H1 (cell line): ENCODE data around the gene ANKMY2. TPM values are rescaled to one million over a fixed set of nuclear protein-coding genes. Genes with fewer than 3 reads are reported as not detected.

Source experiments
- CTCF ChIA-PET: fragments of 300-600 bp; sonication (Branson Sonifier 250); formaldehyde crosslinking; loops from one replicate; lab custom pipeline; 2021; ENCODE audit not compliant: partially characterized antibody; lab: Charles Lee
- POLR2A ChIA-PET: fragments of 300-600 bp; sonication (Branson Sonifier 250); formaldehyde crosslinking; loops from one replicate; lab custom pipeline; 2021; ENCODE audit warnings: inconsistent platforms; ENCODE audit not compliant: partially characterized antibody; lab: Charles Lee
- DNase-seq, 2 experiments: peaks; one replicate each; pipeline versions ENCODE4 v3.0.0 to v3.0.0-alpha.2; 2010 to 2022; ENCODE audit warnings: low spot score in 2 of 2, low read depth in 1 of 2, mixed read lengths in 1 of 2
- FAIRE-seq: peaks from 2 replicates; lab custom pipeline; 2011; peaks lifted over from hg19 to GRCh38; lab: Jason Lieb, UNC
- H2AFZ ChIP-seq: 2 replicates; pipeline ENCODE4 v1.8.1; 2012; ENCODE audit warnings: low read length, inconsistent platforms
- H2AK5ac ChIP-seq: 2 replicates; pipeline ENCODE4 v1.6.1; 2013; ENCODE audit warnings: low read depth, low read length
- H2BK120ac ChIP-seq: replicated peaks from 2 replicates; pipeline ENCODE3; 2013; ENCODE audit warnings: low read depth, low read length, inconsistent platforms
- H2BK12ac ChIP-seq: 2 replicates; pipeline ENCODE4 v1.6.1; 2013; ENCODE audit warnings: low read depth, low read length
- H2BK15ac ChIP-seq: 2 replicates; pipeline ENCODE4 v1.6.1; 2013; ENCODE audit warnings: low read length
- H2BK20ac ChIP-seq: 2 replicates; pipeline ENCODE4 v1.6.1; 2013; ENCODE audit warnings: low read length
- H2BK5ac ChIP-seq: 2 replicates; pipeline ENCODE4 v1.6.1; 2013; ENCODE audit warnings: low read depth, low read length
- H3K14ac ChIP-seq: 2 replicates; pipeline ENCODE4 v1.6.1; 2013; ENCODE audit warnings: inconsistent platforms; ENCODE audit not compliant: insufficient read length
- H3K18ac ChIP-seq: 2 replicates; pipeline ENCODE4 v1.6.1; 2013; ENCODE audit warnings: low read length; ENCODE audit errors: extremely low read depth
- H3K23ac ChIP-seq: 2 replicates; pipeline ENCODE4 v1.6.1; 2013; ENCODE audit warnings: inconsistent platforms; ENCODE audit not compliant: insufficient read length
- H3K23me2 ChIP-seq: 2 replicates; pipeline ENCODE4 v1.6.1; 2013; ENCODE audit warnings: low read depth, low read length
- H3K27ac ChIP-seq: 2 replicates; pipeline ENCODE4 v1.6.1; 2011; ENCODE audit warnings: low read depth, low read length, inconsistent platforms
- H3K27me3 ChIP-seq, 4 experiments: replicated peaks in 1 of 4; 1 replicate in 1 of 4; 2 replicates in 3 of 4; pipeline versions ENCODE4 v1.6.1 to v1.8.1; 2011 to 2013; ENCODE audit warnings: low read length in 3 of 4, mild to moderate bottlenecking in 3 of 4, inconsistent platforms in 2 of 4, mixed read lengths in 2 of 4, moderate library complexity in 1 of 4; ENCODE audit not compliant: control insufficient read depth in 3 of 4, insufficient read depth in 3 of 4; ENCODE audit errors: extremely low read depth in 1 of 4
- H3K36me3 ChIP-seq, 4 experiments: 2 replicates each; pipeline versions ENCODE4 v1.6.1 to v1.8.1; 2011 to 2013; ENCODE audit warnings: mild to moderate bottlenecking in 4 of 4, low read length in 3 of 4, moderate library complexity in 2 of 4, control low read depth in 1 of 4, inconsistent platforms in 1 of 4; ENCODE audit not compliant: insufficient read depth in 4 of 4, control insufficient read depth in 2 of 4
- H3K4ac ChIP-seq: replicated peaks from 2 replicates; pipeline ENCODE3; 2013; ENCODE audit warnings: low read length, low read depth, mixed read lengths, inconsistent platforms; ENCODE audit not compliant: insufficient read length
- H3K4me1 ChIP-seq, 4 experiments: replicated peaks in 1 of 4; 1 replicate in 1 of 4; 2 replicates in 3 of 4; pipeline versions ENCODE4 v1.6.1 to v1.8.1; 2011 to 2013; ENCODE audit warnings: low read length in 3 of 4, inconsistent platforms in 2 of 4, mixed read lengths in 1 of 4; ENCODE audit not compliant: insufficient read depth in 4 of 4, control insufficient read depth in 3 of 4
- H3K4me2 ChIP-seq, 2 experiments: 2 replicates each; pipeline versions ENCODE4 v1.6.1 to v1.8.1; 2011 to 2013; ENCODE audit warnings: low read depth in 2 of 2, low read length in 2 of 2, control low read depth in 1 of 2, inconsistent platforms in 1 of 2, mild to moderate bottlenecking in 1 of 2; ENCODE audit not compliant: insufficient read depth in 1 of 2
- H3K4me3 ChIP-seq, 4 experiments: fragments of 200-600, 300-600 bp in 1 of 4; sonication (generic), shearing (Covaris generic), sonication (Bioruptor Twin) in 1 of 4; 2 replicates each; pipeline versions ENCODE4 v1.5.1 to v1.8.1; 2011 to 2016; ENCODE audit warnings: low read length in 4 of 4, low read depth in 3 of 4, control low read depth in 2 of 4, inconsistent platforms in 2 of 4, mild to moderate bottlenecking in 2 of 4, mixed read lengths in 1 of 4, moderate library complexity in 1 of 4; ENCODE audit not compliant: insufficient read depth in 2 of 4; ENCODE audit errors: extremely low read depth in 1 of 4
- H3K56ac ChIP-seq: replicated peaks from 2 replicates; pipeline ENCODE3; 2013; ENCODE audit warnings: low read depth, mild to moderate bottlenecking, mixed read lengths, low read length, inconsistent platforms; ENCODE audit not compliant: insufficient read length
- H3K79me1 ChIP-seq: 2 replicates; pipeline ENCODE4 v1.6.1; 2013; ENCODE audit warnings: low read depth, low read length, control low read depth
- H3K79me2 ChIP-seq, 2 experiments: 2 replicates each; pipeline versions ENCODE4 v1.6.1 to v1.8.1; 2012 to 2013; ENCODE audit warnings: low read length in 2 of 2, mild to moderate bottlenecking in 2 of 2, inconsistent platforms in 1 of 2; ENCODE audit not compliant: insufficient read depth in 2 of 2, control insufficient read depth in 1 of 2
- H3K9ac ChIP-seq, 4 experiments: replicated peaks in 1 of 4; 1 replicate in 1 of 4; 2 replicates in 3 of 4; pipeline versions ENCODE4 v1.6.1 to v1.8.1; 2011 to 2013; ENCODE audit warnings: low read depth in 3 of 4, low read length in 3 of 4, control low read depth in 2 of 4, mild to moderate bottlenecking in 2 of 4, moderate library complexity in 2 of 4, inconsistent platforms in 1 of 4; ENCODE audit errors: extremely low read depth in 1 of 4
- H3K9me3 ChIP-seq, 2 experiments: 2 replicates each; pipeline versions ENCODE4 v1.6.1 to v1.8.1; 2012 to 2013; ENCODE audit warnings: mild to moderate bottlenecking in 2 of 2, moderate library complexity in 2 of 2, control low read depth in 1 of 2, inconsistent platforms in 1 of 2, low read depth in 1 of 2, low read length in 1 of 2, mixed read lengths in 1 of 2; ENCODE audit not compliant: insufficient read depth in 2 of 2
- H4K20me1 ChIP-seq, 2 experiments: replicated peaks in 1 of 2; 2 replicates each; pipeline versions ENCODE3 to v1.8.1; 2011 to 2013; ENCODE audit warnings: inconsistent platforms in 2 of 2, low read length in 2 of 2, mild to moderate bottlenecking in 1 of 2; ENCODE audit not compliant: insufficient read depth in 2 of 2, control insufficient read depth in 1 of 2
- H4K5ac ChIP-seq: 2 replicates; pipeline ENCODE4 v1.6.1; 2013; ENCODE audit warnings: low read length, low read depth, mixed read lengths, inconsistent platforms; ENCODE audit not compliant: insufficient read length
- H4K8ac ChIP-seq: 2 replicates; pipeline ENCODE4 v1.8.0; 2013; ENCODE audit warnings: mild to moderate bottlenecking, moderate library complexity, low read length, inconsistent platforms; ENCODE audit not compliant: insufficient read depth; ENCODE audit errors: extremely low read depth
- H4K91ac ChIP-seq: replicated peaks from 2 replicates; pipeline ENCODE3; 2013; ENCODE audit warnings: low read length, mixed read lengths, inconsistent platforms; ENCODE audit not compliant: insufficient read length
- FOSL1 ChIP-seq: IDR thresholded peaks from 2 replicates; pipeline ENCODE4 v1.6.1; 2011; ENCODE audit warnings: mild to moderate bottlenecking, low read depth, low read length, moderate library complexity; ENCODE audit not compliant: insufficient read depth
- JUND ChIP-seq: IDR thresholded peaks from 2 replicates; pipeline ENCODE4 v1.6.1; 2011; ENCODE audit warnings: mild to moderate bottlenecking, improper control_type of control experiment, low read length
- KDM1A ChIP-seq: fragments of 200-600, 300-600 bp; sonication (generic); IDR thresholded peaks from 2 replicates; pipeline ENCODE4 v1.7.1; 2016; ENCODE audit warnings: mild to moderate bottlenecking, low read length, borderline replicate concordance
- NANOG ChIP-seq: IDR thresholded peaks from 2 replicates; pipeline ENCODE4 v1.6.1; 2011; ENCODE audit warnings: low read length, low read depth, mild to moderate bottlenecking, inconsistent platforms; ENCODE audit not compliant: insufficient read depth, poor library complexity, severe bottlenecking
- PHF8 ChIP-seq: fragments of 200-600 bp; sonication (generic); conservative IDR thresholded peaks from 2 replicates; pipeline ENCODE4 v1.7.1; 2012; ENCODE audit warnings: low read depth, mild to moderate bottlenecking, inconsistent platforms, low read length, moderate library complexity
- RFX5 ChIP-seq: IDR thresholded peaks from 2 replicates; pipeline ENCODE4 v1.6.1; 2011; ENCODE audit warnings: low read depth, low read length, improper control_type of control experiment, borderline replicate concordance
- SIN3A ChIP-seq, 2 experiments: IDR thresholded peaks in 1 of 2; conservative IDR thresholded peaks in 1 of 2; 2 replicates each; pipeline ENCODE4 v1.6.1; 2011 to 2012; ENCODE audit warnings: low read length in 2 of 2, improper control_type of control experiment in 1 of 2, low read depth in 1 of 2, mild to moderate bottlenecking in 1 of 2
- TAF1 ChIP-seq: IDR thresholded peaks from 2 replicates; pipeline ENCODE4 v1.6.1; 2011; ENCODE audit warnings: mild to moderate bottlenecking, low read depth, low read length
- YY1 ChIP-seq: IDR thresholded peaks from 2 replicates; pipeline ENCODE4 v1.6.1; 2011; ENCODE audit warnings: low read depth, mild to moderate bottlenecking, low read length
- WGBS, 2 experiments: shearing (Covaris generic) in 1 of 2; methylation state at CpG; one replicate each; pipeline versions ENCODE4 v1.1.6 to v1.1.7; 2013 to 2015; ENCODE audit warnings: low lambda C conversion rate in 2 of 2, mixed read lengths in 2 of 2, inconsistent platforms in 1 of 2, low coverage in 1 of 2, missing lambda C conversion rate in 1 of 2; ENCODE audit not compliant: insufficient replicate concordance in 2 of 2, insufficient coverage in 1 of 2, insufficient read length in 1 of 2; ENCODE audit errors: extremely low coverage in 1 of 2, missing lambda C conversion rate in 1 of 2; 5-methylcytosine and 5-hydroxymethylcytosine counted together
- polyA plus RNA-seq, 7 experiments: library from polyadenylated mRNA; depleted of rRNA in 3 of 7; stranded (reverse) in 5 of 7; unstranded in 2 of 7; fragments of >200 nt in 5 of 7; fragments of 200-250 nt in 2 of 7; gene quantifications; 1 replicate in 5 of 7; 2 replicates in 1 of 7; 4 replicates in 1 of 7; pipeline versions ENCODE4 v1.2.1 to v1.2.3, GENCODE V29; 2011 to 2013; ENCODE audit warnings: missing spikeins in 2 of 7, mixed read lengths in 2 of 7
- total RNA-seq: library from RNA; stranded (reverse); fragmentation: NEBNext Ultra II Directional; extraction: Animal tissue kit (Norgen Biotek cat#: 25700); gene quantifications from 2 replicates; pipeline ENCODE4 v1.2.1, GENCODE V29; 2021
- TF ChIP-seq, protein P1 (sequence below): IDR thresholded peaks from 2 replicates; pipeline ENCODE4 v1.6.1; 2012; ENCODE audit warnings: low read length, inconsistent platforms
- TF ChIP-seq, protein P2 (sequence below): IDR thresholded peaks from 2 replicates; pipeline ENCODE4 v1.6.1; 2012; ENCODE audit warnings: inconsistent platforms

The ANKMY2 gene
- total and polyA plus RNA-seq, 2 of the 8 experiments (the other 6 are each of a cell fraction or from before 2014, with no cell fraction given), result 5.2 to 9.3 TPM

DNA sequence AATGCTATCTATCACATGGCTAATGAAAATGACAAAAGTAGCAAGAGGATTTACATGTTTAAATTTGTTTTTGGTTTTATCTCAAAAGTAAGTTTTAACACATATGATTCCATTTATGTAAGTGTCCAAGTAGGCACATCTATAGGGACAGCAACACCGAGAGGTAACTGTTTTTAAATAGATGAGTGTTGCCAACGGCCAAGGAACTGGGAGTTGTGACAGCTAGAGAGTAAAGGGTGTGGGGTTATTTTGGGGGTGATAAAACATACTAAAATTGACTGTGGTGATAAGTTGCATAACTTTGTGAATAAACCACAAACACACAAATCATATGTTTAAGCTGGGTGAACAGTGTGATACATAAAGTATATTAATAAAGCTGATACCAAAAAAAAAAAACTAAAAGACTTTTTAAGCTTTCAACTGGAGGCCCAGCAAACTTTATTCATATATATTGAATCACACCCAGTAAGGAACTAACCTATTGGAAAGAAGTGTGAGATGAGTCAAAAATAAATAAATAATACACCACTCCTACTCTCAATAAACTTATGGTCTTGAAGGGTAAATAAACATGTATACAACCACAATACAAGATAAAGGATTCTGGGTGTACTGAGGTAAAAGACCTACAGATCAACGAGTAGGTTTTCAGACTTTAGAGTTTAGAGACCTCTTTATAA lies 85.9 kb downstream of the ANKMY2 start:
- FAIRE-seq (no peak), DNase-seq (no peak)
- H4K91ac ChIP-seq, result no peak overlapping the region
- no peak overlapping the region for H2BK5ac ChIP-seq
- no peak overlapping the region for H2BK15ac ChIP-seq
- H3K23me2 ChIP-seq, result no peaks in the 10 kb centered on the region
- no peaks in the 10 kb centered on the region for H3K79me1 ChIP-seq
- no peak overlapping the region for H3K18ac ChIP-seq
- no peak overlapping the region for H3K23ac ChIP-seq
- H3K4me2 ChIP-seq, result no peak overlapping the region
- no peak overlapping the region for H3K4me3 ChIP-seq
- H3K56ac ChIP-seq, result no peak overlapping the region
- H3K27me3 ChIP-seq, result no peaks in the 10 kb centered on the region
- H3K9ac ChIP-seq, result no peak overlapping the region
- no peaks in the 10 kb centered on the region for H4K20me1 ChIP-seq
- no peaks in the 10 kb centered on the region for H3K9me3 ChIP-seq
- no peak overlapping the region for H2AFZ ChIP-seq
- WGBS, 2 experiments, result 92% methylated on average over 3 of the region's 3 CpGs; no CpG with 5 or more reads in 1 of the 2 experiments
- no peak overlapping the region for H3K27ac ChIP-seq
- no peaks in the 10 kb centered on the region for H3K79me2 ChIP-seq
- ChIA-PET POLR2A (no interaction called here), CTCF (interaction anchor here (1.1 to 1.4 kb wide), 2 partner anchors 38 to 128 kb away, joined by 3 to 4 read pairs; no protein-coding TSS in a partner anchor)
- H4K5ac ChIP-seq, result no peak overlapping the region
- no peak overlapping the region for H2AK5ac ChIP-seq
- H2BK12ac ChIP-seq, result no peak overlapping the region
- H2BK20ac ChIP-seq, result no peak overlapping the region
- no peaks in the 10 kb centered on the region for H3K36me3 ChIP-seq
- H4K8ac ChIP-seq, result no peak overlapping the region
- no peak overlapping the region for H3K14ac ChIP-seq
- no peaks in the 10 kb centered on the region for H3K4me1 ChIP-seq
- no peak overlapping the region for H3K4ac ChIP-seq
- H2BK120ac ChIP-seq, result no peak overlapping the region
- TF ChIP-seq RFX5 (no peak), FOSL1 (no peak), TAF1 (no peak), SIN3A (conservative IDR thresholded peaks at IDR 0.05 in 1 of 2, IDR thresholded peaks at IDR 0.05 in 1 of 2; ENCODE audit: low read depth in 1 of 2, low read length in 2 of 2) (no peak), YY1 (no peak), NANOG (no peak), JUND (no peak), KDM1A (no peak), PHF8 (no peak)
- TF ChIP-seq, protein P1, sequence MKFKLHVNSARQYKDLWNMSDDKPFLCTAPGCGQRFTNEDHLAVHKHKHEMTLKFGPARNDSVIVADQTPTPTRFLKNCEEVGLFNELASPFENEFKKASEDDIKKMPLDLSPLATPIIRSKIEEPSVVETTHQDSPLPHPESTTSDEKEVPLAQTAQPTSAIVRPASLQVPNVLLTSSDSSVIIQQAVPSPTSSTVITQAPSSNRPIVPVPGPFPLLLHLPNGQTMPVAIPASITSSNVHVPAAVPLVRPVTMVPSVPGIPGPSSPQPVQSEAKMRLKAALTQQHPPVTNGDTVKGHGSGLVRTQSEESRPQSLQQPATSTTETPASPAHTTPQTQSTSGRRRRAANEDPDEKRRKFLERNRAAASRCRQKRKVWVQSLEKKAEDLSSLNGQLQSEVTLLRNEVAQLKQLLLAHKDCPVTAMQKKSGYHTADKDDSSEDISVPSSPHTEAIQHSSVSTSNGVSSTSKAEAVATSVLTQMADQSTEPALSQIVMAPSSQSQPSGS, result no peak
- TF ChIP-seq, protein P2, sequence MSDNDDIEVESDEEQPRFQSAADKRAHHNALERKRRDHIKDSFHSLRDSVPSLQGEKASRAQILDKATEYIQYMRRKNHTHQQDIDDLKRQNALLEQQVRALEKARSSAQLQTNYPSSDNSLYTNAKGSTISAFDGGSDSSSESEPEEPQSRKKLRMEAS, result no peak
